Stimulated activated CD8-positive, alpha-beta memory T cell treated with anti-CD3 and anti-CD28 coated beads, Interleukin-12 subunit alpha, Interleukin-12 subunit beta, amount 100 ng/mL, for 24 hours (primary cell): Measurements from ENCODE around the gene HMHB1.

Experiments used
- DNase-seq: peaks from one replicate; pipeline ENCODE4 v3.0.0-alpha.2; 2020; ENCODE audit errors: extremely low read depth

Gene HMHB1

DNA sequence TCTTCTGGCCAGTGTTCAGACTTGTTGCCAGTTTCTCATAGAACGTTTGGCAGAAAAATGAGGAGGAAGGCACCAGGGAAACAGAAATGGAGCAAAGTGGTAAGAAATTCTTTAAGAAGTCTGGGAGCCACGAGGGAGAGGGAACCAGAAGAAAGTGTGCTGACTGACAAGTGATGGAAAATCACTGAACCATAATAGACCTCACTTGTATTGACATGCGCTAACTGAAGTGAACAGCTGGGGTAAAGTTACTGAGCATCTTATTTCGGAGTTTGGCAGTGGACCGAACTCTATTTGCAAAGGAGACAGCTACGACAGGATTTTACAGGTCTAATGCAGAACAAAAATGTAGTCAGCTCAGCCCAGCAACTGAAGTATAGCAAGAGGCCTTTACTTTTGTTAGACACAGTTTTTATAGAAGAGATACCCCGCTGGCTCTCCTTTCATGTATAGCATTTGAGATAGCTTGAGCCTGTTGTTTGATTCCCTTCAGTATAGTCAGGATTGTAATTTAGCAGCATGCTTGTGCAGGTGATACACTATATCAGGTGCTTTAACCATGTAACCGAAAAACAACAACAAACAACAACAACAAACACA lies 53.6 kb downstream of the HMHB1 start:
- DNase-seq: no peak
